WTC11 (cell line): ENCODE measurements around the gene CYGB. TPM values are rescaled to one million over a fixed set of nuclear protein-coding genes. Genes with fewer than 3 reads are reported as not detected.

Experiments
- ATAC-seq: fragments of 200-7000 bp; cut with Tn5 transposase; 2 replicates; pipeline ENCODE4 v1.10.0; 2021; ENCODE audit warnings: mild to moderate bottlenecking, moderate library complexity
- CTCF ChIA-PET: fragments of 300-600 bp; sonication (Branson Sonifier 250); formaldehyde crosslinking; loops from one replicate; lab custom pipeline; 2021; ENCODE audit warnings: antibody characterized with exemption; lab: Charles Lee
- POLR2A ChIA-PET: fragments of 350-600 bp; sonication (Branson Sonifier 250); formaldehyde crosslinking; loops from one replicate; lab custom pipeline; 2021; ENCODE audit warnings: antibody characterized with exemption; lab: Charles Lee
- DNase-seq: peaks from one replicate; pipeline ENCODE4 v3.0.0; 2021; ENCODE audit warnings: low spot score
- H3K27ac Mint-ChIP-seq: 2 replicates; pipeline ENCODE4 v1.8.0; 2021; ENCODE audit warnings: mixed read lengths
- H3K27me3 Mint-ChIP-seq: 2 replicates; pipeline ENCODE4 v1.8.0; 2021; ENCODE audit warnings: low read depth, mild to moderate bottlenecking, moderate library complexity, mixed read lengths
- H3K36me3 Mint-ChIP-seq: 2 replicates; pipeline ENCODE4 v1.8.0; 2021; ENCODE audit warnings: mixed read lengths
- H3K4me1 Mint-ChIP-seq: 2 replicates; pipeline ENCODE4 v1.8.0; 2022; ENCODE audit warnings: mixed read lengths
- H3K4me3 Mint-ChIP-seq: 2 replicates; pipeline ENCODE4 v1.8.0; 2021; ENCODE audit warnings: mild to moderate bottlenecking, moderate library complexity, mixed read lengths
- H3K9me3 Mint-ChIP-seq: 2 replicates; pipeline ENCODE4 v1.8.0; 2021; ENCODE audit warnings: mixed read lengths
- AR ChIP-seq: fragments of 250-450 bp; sonication (Bioruptor Pico); IDR thresholded peaks from 2 replicates; pipeline ENCODE4 v1.9.0; 2021; ENCODE audit warnings: mild to moderate bottlenecking
- JAZF1 ChIP-seq: fragments of 250-450 bp; sonication (Bioruptor Pico); IDR thresholded peaks from 2 replicates; pipeline ENCODE4 v1.9.0; 2021; ENCODE audit warnings: moderate library complexity, mild to moderate bottlenecking, inconsistent platforms
- NR2C2 ChIP-seq: sonication (generic); formaldehyde crosslinking; IDR thresholded peaks from 2 replicates; pipeline ENCODE4 v1.8.0; 2022; ENCODE audit warnings: mild to moderate bottlenecking, missing genetic modification reagents
- RORB ChIP-seq: fragments of 250-450 bp; sonication (Bioruptor Pico); IDR thresholded peaks from 2 replicates; pipeline ENCODE4 v1.9.0; 2021; ENCODE audit warnings: mild to moderate bottlenecking
- SOX15 ChIP-seq: fragments of 250-450 bp; sonication (Bioruptor Pico); IDR thresholded peaks from 2 replicates; pipeline ENCODE4 v1.9.0; 2021; ENCODE audit warnings: mild to moderate bottlenecking
- TEAD4 ChIP-seq: sonication (generic); formaldehyde crosslinking; IDR thresholded peaks from 2 replicates; pipeline ENCODE4 v1.8.0; 2022; ENCODE audit warnings: mild to moderate bottlenecking, missing genetic modification reagents
- ZNF121 ChIP-seq: sonication (generic); formaldehyde crosslinking; IDR thresholded peaks from 2 replicates; pipeline ENCODE4 v1.8.0; 2023; ENCODE audit warnings: missing genetic modification reagents
- ZNF263 ChIP-seq: sonication (generic); formaldehyde crosslinking; IDR thresholded peaks from 2 replicates; pipeline ENCODE4 v1.8.1; 2022; ENCODE audit warnings: low read depth, mild to moderate bottlenecking, moderate library complexity, missing genetic modification reagents
- total RNA-seq: library from RNA; stranded (reverse); gene quantifications from 3 replicates; pipeline ENCODE4 v1.2.3, GENCODE V29; 2021
- TF ChIP-seq, protein P1 (sequence below): sonication (generic); formaldehyde crosslinking; conservative IDR thresholded peaks from 2 replicates; pipeline ENCODE4 v1.8.1; 2022; ENCODE audit warnings: mild to moderate bottlenecking, missing genetic modification reagents
- TF ChIP-seq, protein P2 (sequence below): sonication (generic); formaldehyde crosslinking; IDR thresholded peaks from 2 replicates; pipeline ENCODE4 v1.8.0; 2023; ENCODE audit warnings: mild to moderate bottlenecking, missing genetic modification reagents
- TF ChIP-seq, protein P3 (sequence below): sonication (generic); formaldehyde crosslinking; IDR thresholded peaks from 2 replicates; pipeline ENCODE4 v1.8.1; 2022; ENCODE audit warnings: mild to moderate bottlenecking, missing genetic modification reagents, moderate library complexity, borderline replicate concordance
- TF ChIP-seq, protein P4 (sequence below): sonication (generic); formaldehyde crosslinking; IDR thresholded peaks from 2 replicates; pipeline ENCODE4 v1.8.1; 2023; ENCODE audit warnings: mild to moderate bottlenecking, missing genetic modification reagents
- TF ChIP-seq, protein P5 (sequence below): sonication (generic); formaldehyde crosslinking; IDR thresholded peaks from 2 replicates; pipeline ENCODE4 v1.8.1; 2023; ENCODE audit warnings: mild to moderate bottlenecking, missing genetic modification reagents
- TF ChIP-seq, protein P6 (sequence below): fragments of 250-450 bp; sonication (Bioruptor Pico); IDR thresholded peaks from 2 replicates; pipeline ENCODE4 v1.9.0; 2021; ENCODE audit warnings: mild to moderate bottlenecking, borderline replicate concordance
- TF ChIP-seq, protein P7 (sequence below): sonication (generic); formaldehyde crosslinking; conservative IDR thresholded peaks from 2 replicates; pipeline ENCODE4 v1.8.1; 2023; ENCODE audit warnings: mild to moderate bottlenecking, low read depth, missing genetic modification reagents, moderate library complexity

CYGB gene
- total RNA-seq, 1 experiment from 2014 or later: 3.6 TPM

- TF ChIP-seq, protein P1, sequence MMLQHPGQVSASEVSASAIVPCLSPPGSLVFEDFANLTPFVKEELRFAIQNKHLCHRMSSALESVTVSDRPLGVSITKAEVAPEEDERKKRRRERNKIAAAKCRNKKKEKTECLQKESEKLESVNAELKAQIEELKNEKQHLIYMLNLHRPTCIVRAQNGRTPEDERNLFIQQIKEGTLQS (CRISPR knock-in tag): no peak
- TF ChIP-seq, protein P2, sequence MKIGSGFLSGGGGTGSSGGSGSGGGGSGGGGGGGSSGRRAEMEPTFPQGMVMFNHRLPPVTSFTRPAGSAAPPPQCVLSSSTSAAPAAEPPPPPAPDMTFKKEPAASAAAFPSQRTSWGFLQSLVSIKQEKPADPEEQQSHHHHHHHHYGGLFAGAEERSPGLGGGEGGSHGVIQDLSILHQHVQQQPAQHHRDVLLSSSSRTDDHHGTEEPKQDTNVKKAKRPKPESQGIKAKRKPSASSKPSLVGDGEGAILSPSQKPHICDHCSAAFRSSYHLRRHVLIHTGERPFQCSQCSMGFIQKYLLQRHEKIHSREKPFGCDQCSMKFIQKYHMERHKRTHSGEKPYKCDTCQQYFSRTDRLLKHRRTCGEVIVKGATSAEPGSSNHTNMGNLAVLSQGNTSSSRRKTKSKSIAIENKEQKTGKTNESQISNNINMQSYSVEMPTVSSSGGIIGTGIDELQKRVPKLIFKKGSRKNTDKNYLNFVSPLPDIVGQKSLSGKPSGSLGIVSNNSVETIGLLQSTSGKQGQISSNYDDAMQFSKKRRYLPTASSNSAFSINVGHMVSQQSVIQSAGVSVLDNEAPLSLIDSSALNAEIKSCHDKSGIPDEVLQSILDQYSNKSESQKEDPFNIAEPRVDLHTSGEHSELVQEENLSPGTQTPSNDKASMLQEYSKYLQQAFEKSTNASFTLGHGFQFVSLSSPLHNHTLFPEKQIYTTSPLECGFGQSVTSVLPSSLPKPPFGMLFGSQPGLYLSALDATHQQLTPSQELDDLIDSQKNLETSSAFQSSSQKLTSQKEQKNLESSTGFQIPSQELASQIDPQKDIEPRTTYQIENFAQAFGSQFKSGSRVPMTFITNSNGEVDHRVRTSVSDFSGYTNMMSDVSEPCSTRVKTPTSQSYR (CRISPR knock-in tag): no peak
- TF ChIP-seq, protein P3, sequence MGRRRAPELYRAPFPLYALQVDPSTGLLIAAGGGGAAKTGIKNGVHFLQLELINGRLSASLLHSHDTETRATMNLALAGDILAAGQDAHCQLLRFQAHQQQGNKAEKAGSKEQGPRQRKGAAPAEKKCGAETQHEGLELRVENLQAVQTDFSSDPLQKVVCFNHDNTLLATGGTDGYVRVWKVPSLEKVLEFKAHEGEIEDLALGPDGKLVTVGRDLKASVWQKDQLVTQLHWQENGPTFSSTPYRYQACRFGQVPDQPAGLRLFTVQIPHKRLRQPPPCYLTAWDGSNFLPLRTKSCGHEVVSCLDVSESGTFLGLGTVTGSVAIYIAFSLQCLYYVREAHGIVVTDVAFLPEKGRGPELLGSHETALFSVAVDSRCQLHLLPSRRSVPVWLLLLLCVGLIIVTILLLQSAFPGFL (CRISPR knock-in tag): no peak
- no peak for TF ChIP-seq RORB (CRISPR knock-in tag)
- TF ChIP-seq, protein P4, sequence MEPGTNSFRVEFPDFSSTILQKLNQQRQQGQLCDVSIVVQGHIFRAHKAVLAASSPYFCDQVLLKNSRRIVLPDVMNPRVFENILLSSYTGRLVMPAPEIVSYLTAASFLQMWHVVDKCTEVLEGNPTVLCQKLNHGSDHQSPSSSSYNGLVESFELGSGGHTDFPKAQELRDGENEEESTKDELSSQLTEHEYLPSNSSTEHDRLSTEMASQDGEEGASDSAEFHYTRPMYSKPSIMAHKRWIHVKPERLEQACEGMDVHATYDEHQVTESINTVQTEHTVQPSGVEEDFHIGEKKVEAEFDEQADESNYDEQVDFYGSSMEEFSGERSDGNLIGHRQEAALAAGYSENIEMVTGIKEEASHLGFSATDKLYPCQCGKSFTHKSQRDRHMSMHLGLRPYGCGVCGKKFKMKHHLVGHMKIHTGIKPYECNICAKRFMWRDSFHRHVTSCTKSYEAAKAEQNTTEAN (CRISPR knock-in tag): no peak
- TF ChIP-seq, protein P5, sequence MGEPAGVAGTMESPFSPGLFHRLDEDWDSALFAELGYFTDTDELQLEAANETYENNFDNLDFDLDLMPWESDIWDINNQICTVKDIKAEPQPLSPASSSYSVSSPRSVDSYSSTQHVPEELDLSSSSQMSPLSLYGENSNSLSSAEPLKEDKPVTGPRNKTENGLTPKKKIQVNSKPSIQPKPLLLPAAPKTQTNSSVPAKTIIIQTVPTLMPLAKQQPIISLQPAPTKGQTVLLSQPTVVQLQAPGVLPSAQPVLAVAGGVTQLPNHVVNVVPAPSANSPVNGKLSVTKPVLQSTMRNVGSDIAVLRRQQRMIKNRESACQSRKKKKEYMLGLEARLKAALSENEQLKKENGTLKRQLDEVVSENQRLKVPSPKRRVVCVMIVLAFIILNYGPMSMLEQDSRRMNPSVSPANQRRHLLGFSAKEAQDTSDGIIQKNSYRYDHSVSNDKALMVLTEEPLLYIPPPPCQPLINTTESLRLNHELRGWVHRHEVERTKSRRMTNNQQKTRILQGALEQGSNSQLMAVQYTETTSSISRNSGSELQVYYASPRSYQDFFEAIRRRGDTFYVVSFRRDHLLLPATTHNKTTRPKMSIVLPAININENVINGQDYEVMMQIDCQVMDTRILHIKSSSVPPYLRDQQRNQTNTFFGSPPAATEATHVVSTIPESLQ (CRISPR knock-in tag): no peak
Observed at GRCh38 chr17:76539631-76540271, 2.2 kb upstream of the CYGB start, which contains the start of gene PRCD (continued).

GRCh38 chr17:76538941-76539570 lies 1.5 kb upstream of the CYGB start:
- Mint-ChIP-seq H3K27ac (no peak overlapping the region), H3K4me3 (peak overlapping the region; percentile 68), H3K36me3 (no peaks in the 10 kb centered on the region; the same call in 1 of the 2 replicates), H3K27me3 (peaks cover 52% of the 10 kb centered on the region), H3K9me3 (no peaks in the 10 kb centered on the region), H3K4me1 (peaks cover 35% of the 10 kb centered on the region)
- ChIA-PET CTCF (interaction anchor here (0.9 to 9.7 kb wide), 11 partner anchors 8 to 159 kb away, joined by 3 to 123 read pairs (median 10); no protein-coding TSS in a partner anchor), POLR2A (no interaction called here)
- DNase-seq (no peak), ATAC-seq (no peak)
- TF ChIP-seq, protein P6, sequence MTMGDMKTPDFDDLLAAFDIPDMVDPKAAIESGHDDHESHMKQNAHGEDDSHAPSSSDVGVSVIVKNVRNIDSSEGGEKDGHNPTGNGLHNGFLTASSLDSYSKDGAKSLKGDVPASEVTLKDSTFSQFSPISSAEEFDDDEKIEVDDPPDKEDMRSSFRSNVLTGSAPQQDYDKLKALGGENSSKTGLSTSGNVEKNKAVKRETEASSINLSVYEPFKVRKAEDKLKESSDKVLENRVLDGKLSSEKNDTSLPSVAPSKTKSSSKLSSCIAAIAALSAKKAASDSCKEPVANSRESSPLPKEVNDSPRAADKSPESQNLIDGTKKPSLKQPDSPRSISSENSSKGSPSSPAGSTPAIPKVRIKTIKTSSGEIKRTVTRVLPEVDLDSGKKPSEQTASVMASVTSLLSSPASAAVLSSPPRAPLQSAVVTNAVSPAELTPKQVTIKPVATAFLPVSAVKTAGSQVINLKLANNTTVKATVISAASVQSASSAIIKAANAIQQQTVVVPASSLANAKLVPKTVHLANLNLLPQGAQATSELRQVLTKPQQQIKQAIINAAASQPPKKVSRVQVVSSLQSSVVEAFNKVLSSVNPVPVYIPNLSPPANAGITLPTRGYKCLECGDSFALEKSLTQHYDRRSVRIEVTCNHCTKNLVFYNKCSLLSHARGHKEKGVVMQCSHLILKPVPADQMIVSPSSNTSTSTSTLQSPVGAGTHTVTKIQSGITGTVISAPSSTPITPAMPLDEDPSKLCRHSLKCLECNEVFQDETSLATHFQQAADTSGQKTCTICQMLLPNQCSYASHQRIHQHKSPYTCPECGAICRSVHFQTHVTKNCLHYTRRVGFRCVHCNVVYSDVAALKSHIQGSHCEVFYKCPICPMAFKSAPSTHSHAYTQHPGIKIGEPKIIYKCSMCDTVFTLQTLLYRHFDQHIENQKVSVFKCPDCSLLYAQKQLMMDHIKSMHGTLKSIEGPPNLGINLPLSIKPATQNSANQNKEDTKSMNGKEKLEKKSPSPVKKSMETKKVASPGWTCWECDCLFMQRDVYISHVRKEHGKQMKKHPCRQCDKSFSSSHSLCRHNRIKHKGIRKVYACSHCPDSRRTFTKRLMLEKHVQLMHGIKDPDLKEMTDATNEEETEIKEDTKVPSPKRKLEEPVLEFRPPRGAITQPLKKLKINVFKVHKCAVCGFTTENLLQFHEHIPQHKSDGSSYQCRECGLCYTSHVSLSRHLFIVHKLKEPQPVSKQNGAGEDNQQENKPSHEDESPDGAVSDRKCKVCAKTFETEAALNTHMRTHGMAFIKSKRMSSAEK (CRISPR knock-in tag): no peak
- TF ChIP-seq AR (CRISPR knock-in tag): no peak
- TF ChIP-seq JAZF1 (CRISPR knock-in tag): no peak
- no peak for TF ChIP-seq ZNF263 (CRISPR knock-in tag)
- TF ChIP-seq ZNF121 (CRISPR knock-in tag): no peak
- no peak for TF ChIP-seq TEAD4 (CRISPR knock-in tag)
- TF ChIP-seq SOX15 (CRISPR knock-in tag): no peak
- TF ChIP-seq NR2C2: no peak
- TF ChIP-seq, protein P7, sequence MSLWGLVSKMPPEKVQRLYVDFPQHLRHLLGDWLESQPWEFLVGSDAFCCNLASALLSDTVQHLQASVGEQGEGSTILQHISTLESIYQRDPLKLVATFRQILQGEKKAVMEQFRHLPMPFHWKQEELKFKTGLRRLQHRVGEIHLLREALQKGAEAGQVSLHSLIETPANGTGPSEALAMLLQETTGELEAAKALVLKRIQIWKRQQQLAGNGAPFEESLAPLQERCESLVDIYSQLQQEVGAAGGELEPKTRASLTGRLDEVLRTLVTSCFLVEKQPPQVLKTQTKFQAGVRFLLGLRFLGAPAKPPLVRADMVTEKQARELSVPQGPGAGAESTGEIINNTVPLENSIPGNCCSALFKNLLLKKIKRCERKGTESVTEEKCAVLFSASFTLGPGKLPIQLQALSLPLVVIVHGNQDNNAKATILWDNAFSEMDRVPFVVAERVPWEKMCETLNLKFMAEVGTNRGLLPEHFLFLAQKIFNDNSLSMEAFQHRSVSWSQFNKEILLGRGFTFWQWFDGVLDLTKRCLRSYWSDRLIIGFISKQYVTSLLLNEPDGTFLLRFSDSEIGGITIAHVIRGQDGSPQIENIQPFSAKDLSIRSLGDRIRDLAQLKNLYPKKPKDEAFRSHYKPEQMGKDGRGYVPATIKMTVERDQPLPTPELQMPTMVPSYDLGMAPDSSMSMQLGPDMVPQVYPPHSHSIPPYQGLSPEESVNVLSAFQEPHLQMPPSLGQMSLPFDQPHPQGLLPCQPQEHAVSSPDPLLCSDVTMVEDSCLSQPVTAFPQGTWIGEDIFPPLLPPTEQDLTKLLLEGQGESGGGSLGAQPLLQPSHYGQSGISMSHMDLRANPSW (CRISPR knock-in tag): no peak
